HepG2 (cell line): ENCODE measurements around the gene MPV17L2. TPM values are rescaled to one million over a fixed set of nuclear protein-coding genes. Genes with fewer than 3 reads are reported as not detected.

Experiments
- ATF6 ChIP-seq: sonication (generic); formaldehyde crosslinking; conservative IDR thresholded peaks from 2 replicates; pipeline ENCODE4 v1.4.0; 2020; ENCODE audit warnings: missing genetic modification reagents
- ATM ChIP-seq: fragments of 450-650 bp; IDR thresholded peaks from 2 replicates; pipeline ENCODE4 v1.7.1; 2017; ENCODE audit warnings: mild to moderate bottlenecking, borderline replicate concordance
- HMG20B ChIP-seq: conservative IDR thresholded peaks from 2 replicates; pipeline ENCODE4 v1.6.1; 2016; ENCODE audit warnings: missing genetic modification reagents, missing compliant biosample characterization
- MAFK ChIP-seq, 2 experiments: IDR thresholded peaks in 1 of 2; conservative IDR thresholded peaks in 1 of 2; 2 replicates each; pipeline ENCODE4 v1.6.1; 2011; ENCODE audit warnings: improper control_type of control experiment in 2 of 2, low read length in 2 of 2
- MAZ ChIP-seq, 2 experiments: sonication (generic) in 1 of 2; formaldehyde crosslinking in 1 of 2; IDR thresholded peaks; 2 replicates each; pipeline versions ENCODE4 v1.5.0 to v1.6.1; 2012 to 2020; ENCODE audit warnings: low read depth in 2 of 2, mild to moderate bottlenecking in 2 of 2, borderline replicate concordance in 1 of 2, improper control_type of control experiment in 1 of 2, low read length in 1 of 2, missing genetic modification reagents in 1 of 2, moderate library complexity in 1 of 2
- PBX2 ChIP-seq: IDR thresholded peaks from 2 replicates; pipeline ENCODE4 v1.6.1; 2016; ENCODE audit warnings: control low read depth
- PPARG ChIP-seq: conservative IDR thresholded peaks from 2 replicates; pipeline ENCODE4 v1.6.1; 2016; ENCODE audit warnings: missing biosample characterization, missing genetic modification reagents
- RBM22 ChIP-seq: fragments of 200-400 bp; formaldehyde crosslinking; optimal IDR thresholded peaks from 2 replicates; pipeline ENCODE3; 2017; ENCODE audit warnings: mild to moderate bottlenecking, low read length, moderate library complexity
- SPEN ChIP-seq: sonication (generic); formaldehyde crosslinking; IDR thresholded peaks from 2 replicates; pipeline ENCODE4 v1.5.1; 2020; ENCODE audit warnings: low read depth, mild to moderate bottlenecking, missing genetic modification reagents
- SYNCRIP ChIP-seq: fragments of 200-400 bp; formaldehyde crosslinking; IDR thresholded peaks from 2 replicates; pipeline ENCODE4 v1.6.1; 2018; ENCODE audit warnings: mild to moderate bottlenecking, low read depth, low read length; ENCODE audit not compliant: insufficient read depth
- TFE3 ChIP-seq: IDR thresholded peaks from 2 replicates; pipeline ENCODE4 v1.6.1; 2016
- ZFP41 ChIP-seq: sonication (generic); formaldehyde crosslinking; IDR thresholded peaks from 2 replicates; pipeline ENCODE4 v1.4.0; 2020; ENCODE audit warnings: mild to moderate bottlenecking, missing genetic modification reagents, borderline replicate concordance
- ZNF101 ChIP-seq: sonication (generic); formaldehyde crosslinking; IDR thresholded peaks from 2 replicates; pipeline ENCODE4 v1.4.0; 2020; ENCODE audit warnings: mild to moderate bottlenecking, low read depth, missing genetic modification reagents, borderline replicate concordance
- ZNF263 ChIP-seq: sonication (generic); formaldehyde crosslinking; IDR thresholded peaks from 2 replicates; pipeline ENCODE4 v1.4.0; 2020; ENCODE audit warnings: missing genetic modification reagents
- ZNF430 ChIP-seq: sonication (generic); formaldehyde crosslinking; IDR thresholded peaks from 2 replicates; pipeline ENCODE4 v1.9.0; 2021; ENCODE audit warnings: mild to moderate bottlenecking, missing genetic modification reagents
- ZNF704 ChIP-seq: sonication (generic); formaldehyde crosslinking; IDR thresholded peaks from 2 replicates; pipeline ENCODE4 v1.8.1; 2023; ENCODE audit warnings: mild to moderate bottlenecking, inconsistent platforms, moderate library complexity, missing genetic modification reagents, borderline replicate concordance
- ZNF766 ChIP-seq: sonication (generic); formaldehyde crosslinking; IDR thresholded peaks from 2 replicates; pipeline ENCODE4 v1.5.0; 2020; ENCODE audit warnings: missing genetic modification reagents, borderline replicate concordance
- ZSCAN25 ChIP-seq: sonication (generic); formaldehyde crosslinking; IDR thresholded peaks from 2 replicates; pipeline ENCODE4 v1.8.0; 2022; ENCODE audit warnings: mild to moderate bottlenecking, missing genetic modification reagents
- polyA plus RNA-seq, 8 experiments: library from polyadenylated mRNA; depleted of rRNA in 3 of 8; stranded (reverse) in 7 of 8; unstranded in 1 of 8; fragments of >200 nt; fragmentation: Illumina TruSeq in 4 of 8; extraction: Trizol in 4 of 8; gene quantifications; 2 replicates each; pipeline versions ENCODE4 v1.2.1 to v1.2.3, GENCODE V29; 2011 to 2016; ENCODE audit warnings: low read depth in 4 of 8, missing spikeins in 1 of 8, mixed read lengths in 1 of 8; ENCODE audit not compliant: insufficient read depth in 1 of 8
- total RNA-seq, 5 experiments: library from RNA; depleted of rRNA; stranded (reverse); fragments of >200 nt; fragmentation: Illumina TruSeq; extraction: Trizol; gene quantifications; 2 replicates each; pipeline ENCODE4 v1.2.3, GENCODE V29; 2016; ENCODE audit warnings: low read depth in 1 of 5

The MPV17L2 gene
- total and polyA plus RNA-seq, 2 of the 13 experiments (the other 11 are each of a cell fraction or from before 2014, with no cell fraction given): 13.6 to 16.7 TPM

- TF ChIP-seq MAZ (IDR thresholded peaks at IDR 0.05; ENCODE audit: borderline replicate concordance, low read depth, low read length): no peak
- no peak for TF ChIP-seq MAZ (CRISPR knock-in tag; IDR thresholded peaks at IDR 0.05; ENCODE audit: low read depth)
- no peak for TF ChIP-seq PPARG
- peak; percentile 39; the same call in 1 of the 2 replicates for TF ChIP-seq SPEN (CRISPR knock-in tag)
- TF ChIP-seq ZNF704 (CRISPR knock-in tag): no peak
- TF ChIP-seq ZFP41 (CRISPR knock-in tag): no peak
- peak; percentile 82 for TF ChIP-seq ZSCAN25
- TF ChIP-seq ZNF101 (CRISPR knock-in tag): no peak
- TF ChIP-seq HMG20B (CRISPR knock-in tag): no peak
- TF ChIP-seq SYNCRIP: no peak
- TF ChIP-seq PBX2: no peak
- TF ChIP-seq ATM: no peak
- TF ChIP-seq TFE3 (CRISPR knock-in tag): no peak
- no peak for TF ChIP-seq RBM22
- TF ChIP-seq ZNF430 (CRISPR knock-in tag): no peak
- TF ChIP-seq ZNF766 (CRISPR knock-in tag): no peak
- no peak for TF ChIP-seq MAFK (conservative IDR thresholded peaks at IDR 0.05 in 1 of 2, IDR thresholded peaks at IDR 0.05 in 1 of 2; ENCODE audit: low read length in 2 of 2)
- no peak for TF ChIP-seq ATF6 (CRISPR knock-in tag)
- 0 out of 2 replicates have a peak, but pooled peaks have one; percentile 16 for TF ChIP-seq ZNF263
These were observed 32.9 kb downstream of the MPV17L2 start, which contains the start of gene PDE4C (continued) for GRCh38 chr19:18225702-18226468.
